GM10248 (cell line): ENCODE data around the gene SCYGR8.

Experiments
- CTCF ChIA-PET: fragments of 300-600 bp; sonication (Branson Sonifier 250); formaldehyde crosslinking; extraction: SDS; loops from one replicate; lab custom pipeline; 2021; ENCODE audit warnings: antibody characterized with exemption; lab: Yijun Ruan, JAX
- POLR2A ChIA-PET: fragments of 350-650 bp; sonication (Branson Sonifier 250); formaldehyde crosslinking; extraction: SDS; loops from one replicate; lab custom pipeline; 2020; ENCODE audit warnings: antibody characterized with exemption; lab: Yijun Ruan, JAX
- DNase-seq: peaks from one replicate; pipeline ENCODE4 v3.0.0; 2012; ENCODE audit errors: extremely low spot score
- TF ChIP-seq, protein P1 (sequence below): IDR thresholded peaks from 2 replicates; pipeline ENCODE4 v1.5.1; 2012; ENCODE audit warnings: mild to moderate bottlenecking, low read depth; ENCODE audit errors: extremely low read depth, missing control alignments, control extremely low read depth

The SCYGR8 gene

DNA sequence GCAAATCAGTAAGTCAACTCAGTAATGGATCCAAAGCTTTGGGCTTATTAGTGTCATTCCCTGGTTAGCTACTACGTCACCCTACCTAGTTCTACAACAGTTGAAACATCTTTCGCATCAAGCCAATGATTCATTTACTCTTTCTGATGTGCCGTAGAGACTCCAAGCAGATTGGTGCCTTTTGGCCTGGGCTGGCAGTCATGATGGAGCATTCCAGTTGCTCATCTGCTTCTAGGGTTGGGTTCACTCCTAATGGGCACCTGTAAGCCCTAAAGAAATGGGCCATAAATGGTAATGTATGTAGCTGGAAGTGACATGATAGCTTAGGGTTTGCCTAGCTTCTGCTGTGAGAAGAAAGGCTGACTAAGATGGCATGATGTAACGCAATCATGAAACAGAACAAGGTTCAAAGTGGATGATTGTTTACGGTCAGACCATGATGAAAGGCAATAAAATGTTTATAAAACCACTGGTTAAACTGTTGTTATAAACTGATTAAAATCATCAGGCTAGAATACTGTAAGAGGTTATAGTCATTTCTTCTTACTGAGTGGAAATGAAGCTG lies 47.5 kb downstream of the SCYGR8 start:
- DNase-seq: no peak
- CTCF ChIA-PET: interaction anchor here (1.2 to 2.9 kb wide), 7 partner anchors 10 to 37 kb away, joined by 3 to 12 read pairs (median 5); no protein-coding TSS in a partner anchor
- POLR2A ChIA-PET: no interaction called here
- TF ChIP-seq, protein P1, sequence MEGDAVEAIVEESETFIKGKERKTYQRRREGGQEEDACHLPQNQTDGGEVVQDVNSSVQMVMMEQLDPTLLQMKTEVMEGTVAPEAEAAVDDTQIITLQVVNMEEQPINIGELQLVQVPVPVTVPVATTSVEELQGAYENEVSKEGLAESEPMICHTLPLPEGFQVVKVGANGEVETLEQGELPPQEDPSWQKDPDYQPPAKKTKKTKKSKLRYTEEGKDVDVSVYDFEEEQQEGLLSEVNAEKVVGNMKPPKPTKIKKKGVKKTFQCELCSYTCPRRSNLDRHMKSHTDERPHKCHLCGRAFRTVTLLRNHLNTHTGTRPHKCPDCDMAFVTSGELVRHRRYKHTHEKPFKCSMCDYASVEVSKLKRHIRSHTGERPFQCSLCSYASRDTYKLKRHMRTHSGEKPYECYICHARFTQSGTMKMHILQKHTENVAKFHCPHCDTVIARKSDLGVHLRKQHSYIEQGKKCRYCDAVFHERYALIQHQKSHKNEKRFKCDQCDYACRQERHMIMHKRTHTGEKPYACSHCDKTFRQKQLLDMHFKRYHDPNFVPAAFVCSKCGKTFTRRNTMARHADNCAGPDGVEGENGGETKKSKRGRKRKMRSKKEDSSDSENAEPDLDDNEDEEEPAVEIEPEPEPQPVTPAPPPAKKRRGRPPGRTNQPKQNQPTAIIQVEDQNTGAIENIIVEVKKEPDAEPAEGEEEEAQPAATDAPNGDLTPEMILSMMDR: no peak
